Suprapubic skin (tissue), 4 donors: ENCODE results near the gene PIEZO1. TPM values are rescaled to one million over a fixed set of nuclear protein-coding genes. Genes with fewer than 3 reads are reported as not detected.

Source experiments
- DNase-seq, 2 donors: peaks; one replicate each; pipeline ENCODE4 v3.0.0-alpha.2; 2019; ENCODE audit warnings: low spot score in 2 of 2
- H3K27ac ChIP-seq: fragments of 200-600 bp; sonication (generic); one replicate; pipeline ENCODE4 v1.5.1; 2019
- H3K27me3 ChIP-seq: fragments of 200-600 bp; sonication (generic); one replicate; pipeline ENCODE4 v1.5.1; 2019
- H3K36me3 ChIP-seq: fragments of 200-600 bp; sonication (generic); one replicate; pipeline ENCODE4 v1.5.1; 2019
- H3K4me1 ChIP-seq: fragments of 200-600 bp; sonication (generic); one replicate; pipeline ENCODE4 v1.5.1; 2019
- H3K4me3 ChIP-seq: fragments of 200-600 bp; sonication (generic); one replicate; pipeline ENCODE4 v1.5.1; 2019; ENCODE audit warnings: mild to moderate bottlenecking
- H3K9me3 ChIP-seq: fragments of 200-600 bp; sonication (generic); one replicate; pipeline ENCODE4 v1.5.1; 2019
- EP300 ChIP-seq: sonication (generic); formaldehyde crosslinking; IDR thresholded peaks from one replicate; pipeline ENCODE4 v1.6.1; 2017; ENCODE audit warnings: antibody characterized with exemption
- POLR2A ChIP-seq, 2 donors: fragments of 450-650 bp; IDR thresholded peaks; one replicate each; pipeline ENCODE4 v1.6.1; 2017; ENCODE audit warnings: antibody characterized with exemption in 2 of 2, mild to moderate bottlenecking in 2 of 2, moderate library complexity in 2 of 2
- POLR2AphosphoS5 ChIP-seq, 3 donors: sonication (generic); formaldehyde crosslinking; IDR thresholded peaks; one replicate each; pipeline ENCODE4 v1.6.1; 2017; ENCODE audit warnings: antibody characterized with exemption in 3 of 3
- WGBS: methylation state at CpG from one replicate; pipeline ENCODE4 v1.1.5; 2018; 5-methylcytosine and 5-hydroxymethylcytosine counted together
- total RNA-seq, 4 donors: library from RNA; depleted of rRNA; stranded (reverse); fragments of >200 nt; gene quantifications; one replicate each; pipeline ENCODE4 v1.1.0, GENCODE V29; 2016
- TF ChIP-seq, protein P1 (sequence below), 2 donors: fragments of 200-600 bp in 1 of 2; fragments of 450-650 bp in 1 of 2; sonication (generic) in 1 of 2; IDR thresholded peaks; one replicate each; pipeline ENCODE4 v1.5.1; 2016 to 2019; ENCODE audit warnings: antibody characterized with exemption in 2 of 2, mild to moderate bottlenecking in 1 of 2, moderate library complexity in 1 of 2

The PIEZO1 gene
- total RNA-seq, 4 donors from 2014 or later = 185 to 269 (median 224) TPM

DNA sequence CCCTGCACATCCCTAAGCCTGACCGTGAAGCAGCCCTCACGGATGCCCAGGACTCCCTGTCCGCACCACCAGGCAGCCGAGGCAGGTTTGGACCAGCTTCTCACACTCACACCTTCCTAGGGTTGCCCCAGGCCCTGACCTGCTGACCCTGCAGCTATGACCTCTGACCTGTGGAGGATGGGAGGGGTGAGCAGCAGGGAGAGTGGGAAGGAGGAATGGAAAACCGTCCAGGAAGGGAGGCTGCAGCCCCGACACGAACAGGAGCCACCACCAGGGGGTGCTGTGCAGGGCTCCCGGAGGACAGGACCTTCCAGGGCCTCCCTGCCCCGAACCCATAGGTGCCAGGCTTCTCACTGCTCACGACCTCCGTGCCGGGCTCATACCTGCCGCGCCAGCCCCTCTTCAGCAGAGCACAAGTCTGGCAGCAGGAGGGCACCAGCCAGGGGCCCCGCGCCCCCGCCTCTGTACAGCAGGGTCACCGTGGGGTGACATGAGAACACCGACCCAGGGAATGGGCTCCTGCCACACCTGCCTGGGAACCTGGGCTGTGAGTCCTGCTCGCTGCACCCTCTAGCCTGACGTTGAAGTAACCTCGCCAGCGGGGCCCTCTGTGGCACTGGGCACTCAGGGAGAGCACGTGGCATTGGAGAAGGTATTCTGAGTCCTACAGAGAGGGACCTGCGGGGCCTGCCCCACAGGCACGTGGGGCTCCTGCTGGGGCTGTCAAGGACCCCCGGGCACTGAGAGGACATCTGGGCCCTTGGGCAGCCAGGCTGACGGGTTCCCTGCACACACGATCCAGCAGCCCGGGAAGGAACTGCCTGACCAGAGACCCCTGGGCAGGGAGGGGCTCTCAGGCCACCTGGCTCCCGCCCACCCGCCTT, 41.1 kb downstream of the PIEZO1 start:
- H3K9me3 ChIP-seq = no peaks in the 10 kb centered on the region
- no peak overlapping the region for H3K27ac ChIP-seq
- peaks cover 46% of the 10 kb centered on the region for H3K4me1 ChIP-seq
- TF ChIP-seq, protein P1, sequence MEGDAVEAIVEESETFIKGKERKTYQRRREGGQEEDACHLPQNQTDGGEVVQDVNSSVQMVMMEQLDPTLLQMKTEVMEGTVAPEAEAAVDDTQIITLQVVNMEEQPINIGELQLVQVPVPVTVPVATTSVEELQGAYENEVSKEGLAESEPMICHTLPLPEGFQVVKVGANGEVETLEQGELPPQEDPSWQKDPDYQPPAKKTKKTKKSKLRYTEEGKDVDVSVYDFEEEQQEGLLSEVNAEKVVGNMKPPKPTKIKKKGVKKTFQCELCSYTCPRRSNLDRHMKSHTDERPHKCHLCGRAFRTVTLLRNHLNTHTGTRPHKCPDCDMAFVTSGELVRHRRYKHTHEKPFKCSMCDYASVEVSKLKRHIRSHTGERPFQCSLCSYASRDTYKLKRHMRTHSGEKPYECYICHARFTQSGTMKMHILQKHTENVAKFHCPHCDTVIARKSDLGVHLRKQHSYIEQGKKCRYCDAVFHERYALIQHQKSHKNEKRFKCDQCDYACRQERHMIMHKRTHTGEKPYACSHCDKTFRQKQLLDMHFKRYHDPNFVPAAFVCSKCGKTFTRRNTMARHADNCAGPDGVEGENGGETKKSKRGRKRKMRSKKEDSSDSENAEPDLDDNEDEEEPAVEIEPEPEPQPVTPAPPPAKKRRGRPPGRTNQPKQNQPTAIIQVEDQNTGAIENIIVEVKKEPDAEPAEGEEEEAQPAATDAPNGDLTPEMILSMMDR (IDR thresholded peaks at IDR 0.05) = peak; percentile 75 to 90
- no peak for TF ChIP-seq POLR2AphosphoS5 (IDR thresholded peaks at IDR 0.05)
- peaks cover 24% of the 10 kb centered on the region for H3K36me3 ChIP-seq
- 37% methylated on average over 9 of the region's 32 CpGs for WGBS
- H3K27me3 ChIP-seq = no peaks in the 10 kb centered on the region
- peak in 1 of 2 donors; percentile 87 for DNase-seq
- no peak overlapping the region for H3K4me3 ChIP-seq

DNA sequence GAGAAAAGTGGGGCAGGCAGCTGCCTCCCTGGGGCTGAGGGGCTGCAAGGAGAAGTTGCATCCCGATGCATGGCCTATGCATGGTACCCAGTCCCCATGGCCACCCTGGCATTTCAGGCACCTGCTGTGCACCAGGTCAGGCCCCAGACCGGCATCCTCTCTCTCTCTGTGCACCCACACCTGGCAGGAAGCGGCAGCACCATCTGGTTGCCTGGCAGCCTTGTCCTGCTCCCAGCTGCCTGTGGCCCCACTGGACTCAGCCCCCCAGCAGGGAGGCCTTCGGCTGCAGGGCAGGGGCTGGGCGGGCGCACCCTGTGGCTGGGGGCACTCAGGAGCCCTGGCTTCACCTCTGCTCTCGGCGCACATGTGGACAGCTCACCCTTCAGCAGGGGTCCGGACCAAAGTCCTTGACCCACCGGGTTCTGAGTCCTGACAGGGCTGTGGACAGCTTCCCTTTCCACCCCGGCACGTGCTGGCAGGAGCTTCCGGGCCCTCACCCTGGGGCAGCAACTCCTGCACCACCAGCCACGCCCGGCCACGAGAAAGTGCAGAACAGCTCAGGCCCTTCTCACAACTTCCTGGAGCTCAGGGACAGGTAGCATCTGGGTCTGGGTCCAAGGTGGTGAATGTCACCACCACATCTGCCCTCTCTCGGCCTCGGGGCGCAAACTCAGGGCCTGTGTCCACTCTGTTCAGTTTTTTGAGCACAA, 42.0 kb downstream of the PIEZO1 start:
- 75% methylated on average over 8 of the region's 19 CpGs for WGBS
- TF ChIP-seq POLR2AphosphoS5 (IDR thresholded peaks at IDR 0.05) = no peak
- TF ChIP-seq EP300 = no peak
- no peak for TF ChIP-seq POLR2A (IDR thresholded peaks at IDR 0.05)
- TF ChIP-seq, protein P1 (IDR thresholded peaks at IDR 0.05) = no peak

GRCh38 chr16:88741368-88741767, 43.7 kb downstream of the PIEZO1 start:
- no peaks in the 10 kb centered on the region for H3K9me3 ChIP-seq
- H3K27me3 ChIP-seq = no peaks in the 10 kb centered on the region
- peaks cover 31% of the 10 kb centered on the region for H3K36me3 ChIP-seq
- no peak overlapping the region for H3K4me3 ChIP-seq
- WGBS = 88% methylated on average over 17 of the region's 17 CpGs
- no peak for TF ChIP-seq POLR2AphosphoS5 (IDR thresholded peaks at IDR 0.05)
- no peak for TF ChIP-seq POLR2A (IDR thresholded peaks at IDR 0.05)
- TF ChIP-seq, protein P1 (IDR thresholded peaks at IDR 0.05) = no peak
- TF ChIP-seq EP300 = no peak
- no peak overlapping the region for H3K27ac ChIP-seq
- DNase-seq = no peak
- H3K4me1 ChIP-seq = peaks cover 41% of the 10 kb centered on the region

More for the DNA sequence above, 42.0 kb downstream of the PIEZO1 start:
- Histone ChIP-seq H3K36me3 (peaks cover 26% of the 10 kb centered on the region), H3K27ac (no peak overlapping the region), H3K9me3 (no peaks in the 10 kb centered on the region), H3K4me1 (peaks cover 50% of the 10 kb centered on the region), H3K4me3 (no peak overlapping the region), H3K27me3 (no peaks in the 10 kb centered on the region)
- DNase-seq = no peak

DNA sequence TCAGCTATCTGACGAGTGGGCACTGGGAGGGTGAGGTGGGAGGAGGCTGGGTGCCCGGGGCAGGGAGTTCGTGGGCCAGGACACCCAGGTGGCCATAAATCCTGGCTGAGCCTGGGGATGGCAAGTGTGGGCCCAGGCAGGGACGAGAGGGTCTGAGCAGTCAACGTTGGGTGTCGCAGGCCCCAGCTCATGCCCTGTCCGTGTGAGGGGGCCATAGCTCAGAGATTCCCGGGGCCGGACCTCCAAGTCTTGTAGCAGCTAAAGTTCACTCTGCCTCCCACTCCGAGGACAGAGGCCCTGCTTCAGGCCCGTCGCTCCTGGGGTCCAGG, 44.3 kb downstream of the PIEZO1 start:
- Histone ChIP-seq H3K27me3 (no peaks in the 10 kb centered on the region), H3K36me3 (peaks cover 38% of the 10 kb centered on the region), H3K9me3 (no peaks in the 10 kb centered on the region), H3K4me3 (no peak overlapping the region), H3K27ac (no peak overlapping the region), H3K4me1 (peaks cover 37% of the 10 kb centered on the region)
- DNase-seq = no peak
- WGBS = 85% methylated on average over 5 of the region's 12 CpGs
- no peak for TF ChIP-seq EP300
- TF ChIP-seq POLR2AphosphoS5 (IDR thresholded peaks at IDR 0.05) = no peak
- TF ChIP-seq, protein P1 (IDR thresholded peaks at IDR 0.05) = no peak
- TF ChIP-seq POLR2A (IDR thresholded peaks at IDR 0.05) = no peak
